ENCODE data around the gene PRKRIP1. TPM values are rescaled to one million over a fixed set of nuclear protein-coding genes. Genes with fewer than 3 reads are reported as not detected.
A peak's percentile ranks its signal among the peaks of the same experiment; 100 is the strongest.

Gene PRKRIP1
- total RNA-seq, 1 experiment from 2014 or later = 36.8 TPM

DNA sequence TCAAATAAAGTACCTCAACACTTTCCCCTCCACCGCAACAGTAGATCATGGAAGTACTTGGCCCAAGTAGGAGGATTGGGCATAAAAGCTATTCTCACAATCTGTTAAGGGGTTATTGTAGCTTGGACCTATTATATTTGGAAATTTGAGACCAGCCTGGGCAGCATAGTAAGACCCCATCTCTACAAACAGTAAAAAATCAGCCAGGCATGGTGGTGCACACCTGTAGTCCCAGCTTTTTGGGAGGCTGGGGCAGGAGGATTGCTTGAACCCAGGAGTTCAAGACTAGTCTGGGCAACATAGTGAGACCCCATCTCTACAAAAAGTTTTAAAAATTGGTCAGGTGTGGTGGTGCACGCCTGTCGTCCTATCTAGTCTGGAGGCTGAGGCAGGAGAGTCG is 13.2 kb downstream of the PRKRIP1 start:
- Mint-ChIP-seq H3K27ac (ENCODE audit: low read depth, unreplicated experiment) (no peak overlapping the region), H3K4me1 (ENCODE audit: insufficient read depth, unreplicated experiment) (no peaks in the 10 kb centered on the region), H3K27me3 (ENCODE audit: insufficient read depth, unreplicated experiment) (no peaks in the 10 kb centered on the region), H3K9me3 (ENCODE audit: unreplicated experiment) (no peaks in the 10 kb centered on the region), H3K36me3 (ENCODE audit: insufficient read depth, unreplicated experiment) (peaks cover 95% of the 10 kb centered on the region), H3K4me3 (ENCODE audit: unreplicated experiment) (no peak overlapping the region)
- no TSS peak for BruUV-seq (replicated peaks)
- ChIA-PET POLR2A (interaction anchor here (1.0 kb wide), 1 partner anchor 21 kb away, joined by 3 read pairs; no protein-coding TSS in a partner anchor), CTCF (interaction anchor here (1.2 kb wide), 1 partner anchor 18 kb away, joined by 5 read pairs; no protein-coding TSS in a partner anchor)
- TF ChIP-seq CTCF (IDR thresholded peaks at IDR 0.05; ENCODE audit: unreplicated experiment) = no peak
- no peak for DNase-seq (ENCODE audit: unreplicated experiment)
- intact Hi-C loops (cut with micrococcal nuclease) = no loop called here

DNA sequence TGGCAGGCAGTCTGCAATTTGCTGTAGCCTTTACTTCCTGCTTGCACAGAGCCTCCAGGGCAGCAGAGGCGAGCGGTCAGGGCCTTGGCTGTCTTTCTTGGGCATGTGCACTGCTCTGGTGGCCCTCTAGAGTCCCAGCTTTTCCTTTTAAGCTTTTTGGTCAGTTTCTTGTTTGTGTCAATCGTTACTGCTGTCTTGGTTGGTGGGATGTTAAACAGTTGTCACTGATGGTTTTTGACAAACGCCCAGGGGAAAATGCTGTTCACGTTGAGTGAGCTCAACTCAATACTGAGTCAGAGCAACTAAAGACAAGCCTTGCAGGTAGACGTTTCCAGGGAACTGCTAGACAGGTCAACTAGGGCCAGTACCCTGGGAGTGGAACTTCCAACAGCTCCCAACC is 14.0 kb downstream of the PRKRIP1 start:
- no peak overlapping the region for H3K27ac Mint-ChIP-seq (ENCODE audit: low read depth, unreplicated experiment)

GRCh38 chr7:102410918-102411317 is 14.8 kb downstream of the PRKRIP1 start:
- ChIA-PET CTCF (interaction anchor here (0.6 to 0.7 kb wide), 2 partner anchors 20 to 24 kb away, joined by 3 to 4 read pairs; no protein-coding TSS in a partner anchor), POLR2A (interaction anchor here (0.6 to 1.0 kb wide), 2 partner anchors 11 to 19 kb away, joined by 3 to 4 read pairs; no protein-coding TSS in a partner anchor)
- intact Hi-C loops (cut with micrococcal nuclease) = no loop called here
- Mint-ChIP-seq H3K4me1 (ENCODE audit: insufficient read depth, unreplicated experiment) (no peaks in the 10 kb centered on the region), H3K36me3 (ENCODE audit: insufficient read depth, unreplicated experiment) (peaks cover 94% of the 10 kb centered on the region), H3K9me3 (ENCODE audit: unreplicated experiment) (no peaks in the 10 kb centered on the region), H3K4me3 (ENCODE audit: unreplicated experiment) (no peak overlapping the region), H3K27me3 (ENCODE audit: insufficient read depth, unreplicated experiment) (no peaks in the 10 kb centered on the region), H3K27ac (ENCODE audit: low read depth, unreplicated experiment) (no peak overlapping the region)
- BruUV-seq (replicated peaks) = no TSS peak
- no peak for TF ChIP-seq CTCF (IDR thresholded peaks at IDR 0.05; ENCODE audit: unreplicated experiment)
- no peak for DNase-seq (ENCODE audit: unreplicated experiment)

More for the DNA sequence above, 14.0 kb downstream of the PRKRIP1 start:
- ChIA-PET CTCF (interaction anchor here (1.2 kb wide), 1 partner anchor 19 kb away, joined by 5 read pairs; no protein-coding TSS in a partner anchor), POLR2A (interaction anchor here (1.0 kb wide), 2 partner anchors 19 to 21 kb away, joined by 3 to 4 read pairs; no protein-coding TSS in a partner anchor)
- no peak for TF ChIP-seq CTCF (IDR thresholded peaks at IDR 0.05; ENCODE audit: unreplicated experiment)
- Mint-ChIP-seq H3K36me3 (ENCODE audit: insufficient read depth, unreplicated experiment) (peaks cover 94% of the 10 kb centered on the region), H3K9me3 (ENCODE audit: unreplicated experiment) (no peaks in the 10 kb centered on the region), H3K4me3 (ENCODE audit: unreplicated experiment) (no peak overlapping the region), H3K27me3 (ENCODE audit: insufficient read depth, unreplicated experiment) (no peaks in the 10 kb centered on the region), H3K4me1 (ENCODE audit: insufficient read depth, unreplicated experiment) (no peaks in the 10 kb centered on the region)
- intact Hi-C loops (cut with micrococcal nuclease) = no loop called here
- BruUV-seq (replicated peaks) = no TSS peak
- DNase-seq (ENCODE audit: unreplicated experiment) = no peak

GRCh38 chr7:102412548-102412947 is 16.4 kb downstream of the PRKRIP1 start:
- CTCF ChIA-PET = interaction anchor here (0.5 to 1.2 kb wide), 2 partner anchors 8 to 23 kb away, joined by 3 to 4 read pairs; no protein-coding TSS in a partner anchor
- no peaks in the 10 kb centered on the region for H3K27me3 Mint-ChIP-seq (ENCODE audit: insufficient read depth, unreplicated experiment)
- intact Hi-C loops (cut with micrococcal nuclease) = no loop called here
- no peaks in the 10 kb centered on the region for H3K9me3 Mint-ChIP-seq (ENCODE audit: unreplicated experiment)
- TF ChIP-seq CTCF (IDR thresholded peaks at IDR 0.05; ENCODE audit: unreplicated experiment) = peak; percentile 31
- H3K4me3 Mint-ChIP-seq (ENCODE audit: unreplicated experiment) = no peak overlapping the region
- POLR2A ChIA-PET = interaction anchor here (0.7 to 1.2 kb wide), 2 partner anchors 17 to 1571 kb away, joined by 3 read pairs; no protein-coding TSS in a partner anchor
- DNase-seq (ENCODE audit: unreplicated experiment) = peak; percentile 40
- H3K4me1 Mint-ChIP-seq (ENCODE audit: insufficient read depth, unreplicated experiment) = no peaks in the 10 kb centered on the region
- BruUV-seq (replicated peaks) = no TSS peak
- no peak overlapping the region for H3K27ac Mint-ChIP-seq (ENCODE audit: low read depth, unreplicated experiment)
- H3K36me3 Mint-ChIP-seq (ENCODE audit: insufficient read depth, unreplicated experiment) = peaks cover 94% of the 10 kb centered on the region
